Measurements from ENCODE around the gene FRMD5.

- TF ChIP-seq CTCF (IDR thresholded peaks at IDR 0.05) (no peak), POLR2A (IDR thresholded peaks at IDR 0.05) (no peak)
These were observed 107.2 kb downstream of the FRMD5 start for GRCh38 chr15:44087578-44088465.
